HG03378 (cell line): ENCODE data around the gene UPF1.
"Not testable (repeated sequence)": the region's sequence is repeated elsewhere in the genome, so short reads cannot be mapped to it uniquely, and the experiment has no call there.

Source experiments
- ATAC-seq: cut with Tn5 transposase; IDR thresholded peaks from one replicate; pipeline ENCODE4 v1.9.1; 2021; ENCODE audit warnings: mild to moderate bottlenecking, moderate library complexity; ENCODE audit not compliant: unreplicated experiment

UPF1 gene

DNA sequence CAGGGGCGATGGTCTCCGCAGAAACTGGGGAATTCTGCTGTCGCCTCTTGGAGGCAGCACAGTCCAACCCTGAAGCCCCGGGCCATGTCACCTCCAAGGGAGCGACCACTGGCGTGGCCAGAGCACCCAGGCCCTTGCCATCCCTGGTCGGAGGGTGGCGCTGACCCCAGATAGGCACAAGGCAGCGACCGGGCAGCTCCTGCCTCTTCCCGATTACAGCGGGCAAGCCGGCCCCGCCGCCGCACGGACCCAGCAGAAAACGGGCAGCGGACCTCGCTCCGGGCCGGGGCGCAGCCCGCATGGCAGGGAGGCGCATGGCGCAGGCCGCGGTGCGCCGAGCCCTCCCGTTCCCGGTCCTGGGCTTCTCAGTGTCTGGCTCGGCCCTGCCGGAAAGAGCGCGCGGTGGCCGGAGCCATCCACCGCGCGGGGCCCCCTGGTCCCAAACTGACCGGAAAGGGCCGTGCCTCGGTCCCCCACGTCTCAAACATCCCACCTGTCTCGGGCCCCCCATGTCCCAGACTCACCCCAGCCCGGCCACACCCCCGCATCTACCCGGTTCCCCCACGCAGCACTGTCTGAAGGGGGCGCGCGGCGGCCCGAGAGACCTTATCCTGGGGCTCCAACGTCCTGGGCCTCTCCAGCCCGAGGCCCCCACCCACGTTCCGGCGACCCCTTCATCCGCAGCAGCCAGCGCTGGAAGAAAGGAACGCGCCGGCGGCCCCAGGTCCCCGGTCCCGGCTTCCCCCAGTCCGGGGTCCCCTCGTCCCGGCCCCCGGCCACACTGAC lies 63.5 kb downstream of the UPF1 start:
- no peak for ATAC-seq

- ATAC-seq: no peak
Measured at GRCh38 chr19:18895824-18896341, 64.1 kb downstream of the UPF1 start, which contains the start of gene CERS1. Gene CERS1, minus strand, starts transcription at chr19:18896158. Its CDS starts 86 bp downstream, at chr19:18896072.

DNA sequence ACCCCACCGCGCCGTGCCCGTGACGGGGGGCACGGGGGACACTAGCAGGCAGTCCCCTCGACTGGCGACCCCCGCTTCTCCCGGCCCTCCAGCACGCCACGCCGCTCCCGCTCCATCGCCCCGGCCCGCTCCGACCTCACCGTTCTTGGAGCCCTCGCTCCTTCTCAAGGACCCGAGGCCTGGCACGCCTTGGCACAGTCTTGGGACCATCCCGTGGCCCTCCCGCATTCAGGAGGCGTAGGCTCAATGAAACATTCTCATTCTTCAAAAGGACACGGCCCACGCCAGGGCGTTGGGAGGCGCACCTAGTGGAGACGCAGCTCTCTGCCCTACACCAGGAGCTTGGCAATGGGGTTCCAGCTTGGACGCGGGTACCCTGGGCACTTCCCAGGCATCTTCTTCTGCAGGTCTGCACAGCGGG lies 64.7 kb downstream of the UPF1 start:
- ATAC-seq: no peak

- ATAC-seq: no peak
Measured at GRCh38 chr19:18897094-18898029, 65.6 kb downstream of the UPF1 start.

GRCh38 chr19:18898081-18898606 lies 66.4 kb downstream of the UPF1 start:
- ATAC-seq: no peak

- no peak for ATAC-seq
Measured at GRCh38 chr19:18898607-18899408, 67.0 kb downstream of the UPF1 start.

DNA sequence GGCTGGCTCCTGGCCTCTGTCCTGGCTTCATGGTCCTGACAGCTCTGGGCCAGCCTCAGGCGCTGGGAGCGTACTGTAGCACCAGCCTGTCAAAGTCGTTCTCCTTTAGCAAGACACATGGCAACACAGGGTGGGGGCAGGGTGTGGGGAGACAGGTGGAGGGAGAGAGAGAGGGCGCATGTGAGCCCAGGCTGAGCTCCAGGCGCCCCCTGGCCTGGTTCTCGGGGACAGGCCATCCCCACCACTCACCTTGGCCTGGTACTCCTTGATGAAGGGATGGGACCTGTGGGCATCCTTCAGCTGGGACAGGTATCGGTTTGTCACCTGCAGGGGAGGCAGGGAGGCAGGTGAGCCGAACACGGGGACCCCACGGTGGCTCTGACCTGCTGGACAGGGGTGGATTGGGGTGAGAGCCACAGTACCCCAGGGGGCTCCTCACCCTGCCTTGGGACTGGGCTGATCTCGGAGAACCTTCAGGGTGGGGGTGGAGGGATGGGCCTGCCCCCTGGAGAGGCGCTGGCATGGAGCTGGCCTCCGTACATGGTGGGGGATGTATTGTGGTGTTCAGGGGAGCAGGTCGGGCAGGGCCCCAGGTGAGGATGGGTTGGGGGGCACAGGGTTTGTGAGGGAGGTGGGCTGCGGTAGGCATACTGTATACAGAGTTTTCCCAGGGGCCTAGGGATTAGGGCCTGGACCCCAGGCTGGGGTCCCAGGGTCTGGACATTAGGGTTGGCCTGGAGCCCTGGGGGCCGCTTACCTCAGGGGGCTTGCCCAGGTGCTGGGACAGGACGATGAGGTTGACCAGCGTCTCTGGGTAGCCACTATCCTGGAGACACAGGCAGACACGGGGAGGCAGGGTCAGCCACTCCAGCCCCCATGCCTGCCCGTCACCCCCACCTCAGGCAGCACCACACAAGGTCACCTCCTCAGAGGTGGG lies 68.1 kb downstream of the UPF1 start:
- ATAC-seq: no peak

DNA sequence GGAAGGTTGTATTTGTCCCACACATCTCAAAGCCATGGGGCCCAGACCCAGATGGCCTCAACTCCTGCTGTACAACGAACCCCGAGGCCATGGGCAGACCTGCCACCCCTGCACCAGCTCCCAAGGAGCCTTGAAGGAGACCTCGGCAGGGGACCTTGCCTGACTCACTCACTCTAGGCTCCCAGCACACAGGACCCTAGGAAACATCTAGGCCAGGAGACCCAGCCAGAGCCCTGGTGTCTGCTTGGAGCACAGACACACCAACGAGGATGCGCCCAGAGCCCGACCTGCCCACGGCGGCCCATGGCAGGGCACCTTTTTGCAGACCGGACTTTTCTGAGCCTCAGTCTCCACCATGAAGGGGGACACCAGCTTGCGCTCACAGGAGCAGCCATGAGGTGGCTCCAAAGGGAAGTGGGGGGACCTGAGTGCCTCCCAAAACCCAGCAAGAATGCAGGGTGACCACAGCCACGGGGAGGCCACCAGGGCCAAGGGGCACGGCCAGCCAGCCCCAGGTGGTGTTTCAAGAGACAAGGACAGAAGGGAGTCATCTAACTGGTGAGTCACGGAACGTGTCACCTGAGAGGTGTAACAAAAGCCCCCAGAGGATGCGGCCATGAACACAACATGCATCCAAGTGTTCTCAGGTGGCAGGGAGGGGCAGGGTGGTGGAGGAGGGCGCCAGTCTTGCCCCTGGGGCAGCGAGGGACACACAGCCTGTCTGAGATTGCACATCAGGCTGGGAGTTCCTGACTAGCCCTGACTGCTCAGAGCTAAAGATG lies 69.1 kb downstream of the UPF1 start:
- ATAC-seq: no peak

- no peak for ATAC-seq
Measured at GRCh38 chr19:18901491-18901890, 69.7 kb downstream of the UPF1 start.

GRCh38 chr19:18902519-18902918 lies 70.8 kb downstream of the UPF1 start:
- not testable (repeated sequence) for ATAC-seq

GRCh38 chr19:18903156-18904037 lies 71.6 kb downstream of the UPF1 start:
- no peak for ATAC-seq

DNA sequence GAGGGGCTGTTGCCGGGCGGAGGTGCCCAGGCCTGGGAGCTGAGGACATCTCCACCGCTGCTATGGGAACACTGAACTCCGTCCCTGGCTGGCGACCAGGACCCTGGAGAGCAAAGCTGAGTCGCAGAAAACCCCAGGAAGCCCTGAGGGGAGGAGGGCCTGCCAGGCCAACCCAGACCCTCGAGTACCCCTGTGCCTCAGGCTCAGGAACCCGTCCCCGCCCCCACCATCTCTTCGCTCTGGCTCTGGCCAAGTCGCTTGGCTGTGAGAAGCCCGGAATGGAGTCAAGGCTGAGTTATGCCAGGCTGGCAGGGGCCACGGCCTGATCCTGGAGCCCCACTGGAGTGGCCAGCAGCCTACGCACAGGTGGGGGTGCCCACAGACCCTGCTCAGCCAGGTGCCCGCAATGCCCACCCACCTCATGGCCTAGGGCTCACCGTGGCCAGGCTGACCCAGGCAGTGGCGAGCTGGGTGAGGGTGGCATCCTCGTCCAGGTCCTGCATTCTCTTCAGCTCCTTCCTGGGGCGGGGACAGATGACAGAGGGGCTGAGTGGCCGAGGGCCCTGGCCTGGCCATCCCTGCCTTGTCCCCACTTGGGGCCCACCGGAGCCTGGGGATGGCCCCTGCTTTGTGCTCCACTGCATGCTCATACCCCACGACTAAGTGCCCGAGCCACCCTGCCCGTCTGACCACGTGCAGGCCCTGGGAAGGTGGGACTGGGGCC lies 72.7 kb downstream of the UPF1 start:
- ATAC-seq: no peak

- no peak for ATAC-seq
Measured at GRCh38 chr19:18905058-18905456, 73.3 kb downstream of the UPF1 start.

DNA sequence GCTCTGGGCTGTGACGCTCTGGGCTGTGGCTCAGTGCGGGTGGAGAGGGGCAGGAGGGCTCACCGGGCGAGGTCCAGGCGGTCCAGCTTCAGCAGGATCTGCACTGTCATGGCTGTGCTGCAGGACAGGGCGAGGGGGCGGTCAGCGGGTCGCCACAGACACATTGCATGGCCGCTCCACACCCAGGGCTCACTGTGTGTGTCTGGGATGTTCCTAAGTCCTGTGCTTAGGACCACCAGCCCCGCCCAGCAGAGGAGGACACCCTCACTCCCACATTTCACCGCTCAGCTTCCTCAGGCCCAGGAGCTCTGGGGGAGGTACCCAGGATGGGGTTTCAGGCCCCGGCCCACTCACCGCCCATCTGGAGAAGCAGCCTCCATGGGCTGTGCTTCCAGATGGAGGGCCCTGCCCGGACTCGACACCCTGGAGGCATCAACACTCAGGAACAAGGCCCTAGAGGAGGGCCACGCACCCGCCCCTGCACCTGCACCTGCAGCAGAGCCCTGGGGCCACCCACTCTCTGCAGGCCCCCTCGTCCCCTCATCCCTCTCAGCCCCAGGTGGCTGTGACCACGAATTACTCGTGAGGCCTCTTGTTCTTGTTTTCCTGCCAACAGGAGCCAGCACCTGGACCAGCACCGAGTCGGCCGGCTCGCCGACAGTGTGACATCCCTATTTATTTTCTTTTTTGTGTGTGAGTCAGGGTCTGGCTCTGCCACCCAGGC lies 73.9 kb downstream of the UPF1 start:
- no peak for ATAC-seq

- no peak for ATAC-seq
Measured at GRCh38 chr19:18906605-18907519, 75.1 kb downstream of the UPF1 start.
